Fibroblast of mammary gland (primary cell): ENCODE measurements around the gene FAM117A.
A peak's percentile ranks its signal among the peaks of the same experiment; 100 is the strongest.
"Not testable (repeated sequence)": the region's sequence is repeated elsewhere in the genome, so short reads cannot be mapped to it uniquely, and the experiment has no call there.

ENCODE experiments used
- DNase-seq: peaks from one replicate; pipeline ENCODE4 v3.0.0-alpha.2; 2010; ENCODE audit warnings: low read depth
- H3K4me3 ChIP-seq: 2 replicates; pipeline ENCODE4 v1.5.1; 2011; ENCODE audit warnings: low read depth, mild to moderate bottlenecking, low read length, moderate library complexity; ENCODE audit not compliant: control insufficient read depth
- CTCF ChIP-seq: conservative IDR thresholded peaks from 2 replicates; pipeline ENCODE4 v1.5.1; 2011; ENCODE audit warnings: low read depth, low read length, inconsistent platforms; ENCODE audit not compliant: control insufficient read depth, insufficient read depth

The FAM117A gene

GRCh38 chr17:49730785-49731434 lies 33.0 kb downstream of the FAM117A start:
- no peak for TF ChIP-seq CTCF
- no peak for DNase-seq
- H3K4me3 ChIP-seq = no peak overlapping the region

- no peak for TF ChIP-seq CTCF
- H3K4me3 ChIP-seq = no peak overlapping the region
- peak; percentile 93 for DNase-seq
Measured at GRCh38 chr17:49730078-49730784, 33.7 kb downstream of the FAM117A start.

- no peak for TF ChIP-seq CTCF
- H3K4me3 ChIP-seq = no peak overlapping the region
- DNase-seq = no peak
Measured at GRCh38 chr17:49729069-49729468, 34.9 kb downstream of the FAM117A start.

GRCh38 chr17:49728425-49728824 lies 35.5 kb downstream of the FAM117A start:
- no peak for TF ChIP-seq CTCF
- no peak for DNase-seq
- H3K4me3 ChIP-seq = no peak overlapping the region

GRCh38 chr17:49727380-49727779 lies 36.6 kb downstream of the FAM117A start:
- H3K4me3 ChIP-seq = no peak overlapping the region
- DNase-seq = no peak
- no peak for TF ChIP-seq CTCF

GRCh38 chr17:49725452-49726130 lies 38.3 kb downstream of the FAM117A start:
- no peak for TF ChIP-seq CTCF
- no peak overlapping the region for H3K4me3 ChIP-seq

GRCh38 chr17:49724552-49724951 lies 39.4 kb downstream of the FAM117A start:
- not testable (repeated sequence) for H3K4me3 ChIP-seq, DNase-seq

More at GRCh38 chr17:49725452-49726130, 38.3 kb downstream of the FAM117A start:
- DNase-seq = no peak
